ENCODE data around the gene ETS2. TPM values are rescaled to one million over a fixed set of nuclear protein-coding genes. Genes with fewer than 3 reads are reported as not detected.
A peak's percentile ranks its signal among the peaks of the same experiment; 100 is the strongest.

Gene ETS2
- total and polyA plus RNA-seq, 2 of the 4 experiments (the other 2 are of a cell fraction), result 21.3 to 21.7 TPM

GRCh38 chr21:38839328-38840286 is 33.9 kb downstream of the ETS2 start:
- Histone ChIP-seq H2BK120ac (ENCODE audit: low read depth, low read length) (peak overlapping the region; percentile 100), H3K18ac (ENCODE audit: low read depth, low read length) (peak overlapping the region; percentile 84), H4K91ac (ENCODE audit: insufficient read depth, low read depth, low read length) (peak overlapping the region; percentile 97), H3K27ac (ENCODE audit: insufficient read depth, low read length) (peak overlapping the region; percentile 93), H4K8ac (ENCODE audit: low read depth in 2 of 2, low read length in 2 of 2) (peak overlapping the region; percentile 86), H3K79me1 (ENCODE audit: low read depth in 1 of 2, low read length in 2 of 2) (no peaks in the 10 kb centered on the region), H3K27me3 (ENCODE audit: control insufficient read depth, insufficient read depth, low read length) (no peaks in the 10 kb centered on the region), H3K4me1 (ENCODE audit: control insufficient read depth, insufficient read depth, low read length) (peaks cover 22% of the 10 kb centered on the region), H2AFZ (replicated peaks; ENCODE audit: low read length, poor library complexity) (peak overlapping the region; percentile 67), H2BK20ac (ENCODE audit: low read depth, low read length) (peak overlapping the region; percentile 99), H3K14ac (replicated peaks; ENCODE audit: low read depth, low read length) (peak overlapping the region; percentile 99), H3K9me3 (ENCODE audit: control insufficient read depth, insufficient read depth, low read length) (peaks cover 2% of the 10 kb centered on the region), H2AK5ac (ENCODE audit: low read depth, low read length) (peak overlapping the region; percentile 99), H3K4me2 (ENCODE audit: low read depth, low read length) (peak overlapping the region; percentile 56), H2AK9ac (replicated peaks; ENCODE audit: low read depth, low read length, poor library complexity) (peak overlapping the region; percentile 91), H3K36me3 (ENCODE audit: control insufficient read depth, insufficient read depth, low read length) (no peaks in the 10 kb centered on the region), H2BK5ac (ENCODE audit: low read depth, low read length, poor library complexity, severe bottlenecking) (peak overlapping the region; percentile 99), H3K9me1 (ENCODE audit: insufficient read depth, low read length) (peaks cover 20% of the 10 kb centered on the region), H4K5ac (ENCODE audit: low read depth, low read length) (peak overlapping the region; percentile 80), H3K9ac (ENCODE audit: low read depth, low read length) (peak overlapping the region; percentile 8; the same call in 1 of the 2 replicates), H2BK15ac (ENCODE audit: low read depth, low read length) (peak overlapping the region; percentile 81), H3K56ac (ENCODE audit: extremely low read depth, insufficient read depth, low read length) (peak overlapping the region; percentile 72), H3K4ac (ENCODE audit: low read depth, low read length) (peak overlapping the region; percentile 100), H3K23ac (ENCODE audit: low read depth, low read length) (peak overlapping the region; percentile 99), H4K20me1 (ENCODE audit: insufficient read depth, low read length) (no peaks in the 10 kb centered on the region), H3K4me3 (ENCODE audit: insufficient read depth, low read depth, low read length) (no peak overlapping the region)
- peak; percentile 78 for ATAC-seq (ENCODE audit: low read depth)
- BruUV-seq (replicated peaks), result no TSS peak
- peak; percentile 94 for DNase-seq
- dilution Hi-C loops (cut with HindIII; ENCODE audit: low sequenced_read_pairs, unreplicated experiment) (no loop called here), in situ Hi-C loops (cut with MboI; ENCODE audit: low sequenced_read_pairs) (no loop called here), intact Hi-C loops (cut with micrococcal nuclease) (no loop called here)
- ChIA-PET POLR2A (ENCODE audit: unreplicated experiment) (no interaction called here), CTCF (no interaction called here)
- WGBS, 2 experiments (ENCODE audit: extremely low coverage in 2 of 2, insufficient read length in 1 of 2), result 0% methylated on average over 1 of the region's 9 CpGs; no CpG with 5 or more reads in 1 of the 2 experiments
- TF ChIP-seq, protein P1, sequence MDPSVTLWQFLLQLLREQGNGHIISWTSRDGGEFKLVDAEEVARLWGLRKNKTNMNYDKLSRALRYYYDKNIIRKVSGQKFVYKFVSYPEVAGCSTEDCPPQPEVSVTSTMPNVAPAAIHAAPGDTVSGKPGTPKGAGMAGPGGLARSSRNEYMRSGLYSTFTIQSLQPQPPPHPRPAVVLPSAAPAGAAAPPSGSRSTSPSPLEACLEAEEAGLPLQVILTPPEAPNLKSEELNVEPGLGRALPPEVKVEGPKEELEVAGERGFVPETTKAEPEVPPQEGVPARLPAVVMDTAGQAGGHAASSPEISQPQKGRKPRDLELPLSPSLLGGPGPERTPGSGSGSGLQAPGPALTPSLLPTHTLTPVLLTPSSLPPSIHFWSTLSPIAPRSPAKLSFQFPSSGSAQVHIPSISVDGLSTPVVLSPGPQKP (IDR thresholded peaks at IDR 0.05; ENCODE audit: borderline replicate concordance, low read depth, low read length), result no peak
- TF ChIP-seq NFE2L2 (IDR thresholded peaks at IDR 0.05; ENCODE audit: low read depth, low read length), result peak; percentile 75; the same call in 1 of the 2 replicates
- peak; percentile 32; the same call in 1 of the 2 replicates for TF ChIP-seq MAFK (IDR thresholded peaks at IDR 0.05; ENCODE audit: low read depth, low read length)
- TF ChIP-seq CHD1 (IDR thresholded peaks at IDR 0.05; ENCODE audit: low read depth, low read length), result no peak
- no peak for TF ChIP-seq CTCF (conservative IDR thresholded peaks at IDR 0.05; ENCODE audit: low read depth, low read length)
- TF ChIP-seq MAZ (IDR thresholded peaks at IDR 0.05; ENCODE audit: borderline replicate concordance, low read depth, low read length), result no peak; the same call in 1 of the 2 replicates
- no peak for TF ChIP-seq MXI1 (IDR thresholded peaks at IDR 0.05; ENCODE audit: borderline replicate concordance, low read depth, low read length)
- 0 out of 2 replicates have a peak, but pooled peaks have one; percentile 12 for TF ChIP-seq RFX5 (IDR thresholded peaks at IDR 0.05; ENCODE audit: low read depth, low read length)
- TF ChIP-seq RCOR1 (IDR thresholded peaks at IDR 0.05; ENCODE audit: insufficient replicate concordance, low read length), result no peak
- no peak for TF ChIP-seq RAD21 (IDR thresholded peaks at IDR 0.05; ENCODE audit: low read length)
- TF ChIP-seq CEBPB (IDR thresholded peaks at IDR 0.05; ENCODE audit: low read depth, low read length), result peak; percentile 99
- no peak for TF ChIP-seq POLR2A (IDR thresholded peaks at IDR 0.05; ENCODE audit: low read depth, low read length)
- TF ChIP-seq FOS (IDR thresholded peaks at IDR 0.05; ENCODE audit: low read depth, low read length), result peak; percentile 82

Data from IMR-90 (cell line).